GM12873 (cell line): ENCODE results near the gene SCARB1.
A peak's percentile ranks its signal among the peaks of the same experiment; 100 is the strongest.

Source experiments
- CTCF ChIP-seq: IDR thresholded peaks from 2 replicates; pipeline ENCODE4 v1.5.1; 2012; ENCODE audit warnings: low read depth, mild to moderate bottlenecking, moderate library complexity, low read length, control low read depth; ENCODE audit not compliant: insufficient read depth; ENCODE audit errors: missing control alignments

The SCARB1 gene

GRCh38 chr12:124772289-124773170 is 91.1 kb downstream of the SCARB1 start:
- no peak for TF ChIP-seq CTCF

- TF ChIP-seq CTCF: peak; percentile 97
These were observed 92.0 kb downstream of the SCARB1 start for GRCh38 chr12:124771462-124772288.

GRCh38 chr12:124770728-124771127 is 92.9 kb downstream of the SCARB1 start:
- no peak for TF ChIP-seq CTCF

- no peak for TF ChIP-seq CTCF
These were observed 93.7 kb downstream of the SCARB1 start for GRCh38 chr12:124769881-124770512.

- TF ChIP-seq CTCF: no peak
These were observed 94.5 kb downstream of the SCARB1 start for GRCh38 chr12:124769163-124769530.

GRCh38 chr12:124768452-124769162 is 95.1 kb downstream of the SCARB1 start:
- no peak for TF ChIP-seq CTCF
